ENCODE measurements around the gene TPRX2. TPM values are rescaled to one million over a fixed set of nuclear protein-coding genes. Genes with fewer than 3 reads are reported as not detected.
A peak's percentile ranks its signal among the peaks of the same experiment; 100 is the strongest.

The TPRX2 gene
- polyA plus RNA-seq, 1 donor from 2014 or later: not detected

- Histone ChIP-seq H3K4me2 (ENCODE audit: low read length) (no peak overlapping the region), H3K27ac (ENCODE audit: low read length) (no peak overlapping the region), H3K27me3 (ENCODE audit: insufficient read depth, low read depth, low read length) (no peaks in the 10 kb centered on the region), H3K9me2 (ENCODE audit: insufficient read depth, low read length) (no peaks in the 10 kb centered on the region), H3K79me2 (replicated peaks; ENCODE audit: insufficient read depth, low read length) (no peaks in the 10 kb centered on the region), H2AFZ (ENCODE audit: low read depth, low read length) (no peak overlapping the region), H4K20me1 (ENCODE audit: insufficient read depth) (no peaks in the 10 kb centered on the region), H3K9me3 (ENCODE audit: low read length) (no peaks in the 10 kb centered on the region), H3F3A (ENCODE audit: insufficient read depth, low read length, poor library complexity, severe bottlenecking) (no peaks in the 10 kb centered on the region), H3K36me3 (ENCODE audit: insufficient read depth, low read length) (no peaks in the 10 kb centered on the region), H3K9ac (ENCODE audit: low read length) (no peak overlapping the region), H3K4me3 (ENCODE audit: low read length) (no peak overlapping the region)
- TF ChIP-seq CTCF (IDR thresholded peaks at IDR 0.05; ENCODE audit: poor library complexity, severe bottlenecking) (no peak), REST (IDR thresholded peaks at IDR 0.05; ENCODE audit: borderline replicate concordance) (no peak), EP300 (conservative IDR thresholded peaks at IDR 0.05; ENCODE audit: poor library complexity, severe bottlenecking) (no peak), EZH2 (IDR thresholded peaks at IDR 0.05; ENCODE audit: borderline replicate concordance, insufficient read depth, low read length, poor library complexity, severe bottlenecking) (no peak), TAF1 (IDR thresholded peaks at IDR 0.05; ENCODE audit: low read depth) (no peak), POLR2AphosphoS5 (IDR thresholded peaks at IDR 0.05) (no peak), SMC3 (conservative IDR thresholded peaks at IDR 0.05; ENCODE audit: poor library complexity) (no peak), MXI1 (conservative IDR thresholded peaks at IDR 0.05; ENCODE audit: poor library complexity, severe bottlenecking) (no peak), RAD21 (conservative IDR thresholded peaks at IDR 0.05) (no peak)
Observed at GRCh38 chr19:47861630-47862029, 2.6 kb downstream of the TPRX2 start.

GRCh38 chr19:47863514-47863936 is 4.5 kb downstream of the TPRX2 start:
- H3K4me3 ChIP-seq (ENCODE audit: low read length): no peak overlapping the region
- no peaks in the 10 kb centered on the region for H3K36me3 ChIP-seq (ENCODE audit: insufficient read depth, low read length)
- no peak overlapping the region for H2AFZ ChIP-seq (ENCODE audit: low read depth, low read length)
- H3K27me3 ChIP-seq (ENCODE audit: insufficient read depth, low read depth, low read length): no peaks in the 10 kb centered on the region
- no peak overlapping the region for H3K9ac ChIP-seq (ENCODE audit: low read length)
- H3K79me2 ChIP-seq (replicated peaks; ENCODE audit: insufficient read depth, low read length): no peaks in the 10 kb centered on the region
- H3K4me2 ChIP-seq (ENCODE audit: low read length): no peak overlapping the region
- H3F3A ChIP-seq (ENCODE audit: insufficient read depth, low read length, poor library complexity, severe bottlenecking): no peaks in the 10 kb centered on the region
- no peaks in the 10 kb centered on the region for H3K9me3 ChIP-seq (ENCODE audit: low read length)
- no peak for TF ChIP-seq REST (IDR thresholded peaks at IDR 0.05; ENCODE audit: borderline replicate concordance)
- peak; percentile 78 for TF ChIP-seq RAD21 (conservative IDR thresholded peaks at IDR 0.05)
- no peak for TF ChIP-seq EP300 (conservative IDR thresholded peaks at IDR 0.05; ENCODE audit: poor library complexity, severe bottlenecking)
- peak; percentile 76 for TF ChIP-seq SMC3 (conservative IDR thresholded peaks at IDR 0.05; ENCODE audit: poor library complexity)
- TF ChIP-seq EZH2 (IDR thresholded peaks at IDR 0.05; ENCODE audit: borderline replicate concordance, insufficient read depth, low read length, poor library complexity, severe bottlenecking): no peak
- TF ChIP-seq CTCF (IDR thresholded peaks at IDR 0.05; ENCODE audit: poor library complexity, severe bottlenecking): peak; percentile 87
- no peak overlapping the region for H3K27ac ChIP-seq (ENCODE audit: low read length)
- no peaks in the 10 kb centered on the region for H4K20me1 ChIP-seq (ENCODE audit: insufficient read depth)
- no peaks in the 10 kb centered on the region for H3K9me2 ChIP-seq (ENCODE audit: insufficient read depth, low read length)
